GM12801 (cell line): Measurements from ENCODE around the gene IGFBP4.

ENCODE experiments used
- TF ChIP-seq, protein P1 (sequence below): IDR thresholded peaks from one replicate; pipeline ENCODE4 v1.5.1; 2011; ENCODE audit warnings: control low read depth; ENCODE audit not compliant: insufficient read length; ENCODE audit errors: extremely low read depth

The IGFBP4 gene

DNA sequence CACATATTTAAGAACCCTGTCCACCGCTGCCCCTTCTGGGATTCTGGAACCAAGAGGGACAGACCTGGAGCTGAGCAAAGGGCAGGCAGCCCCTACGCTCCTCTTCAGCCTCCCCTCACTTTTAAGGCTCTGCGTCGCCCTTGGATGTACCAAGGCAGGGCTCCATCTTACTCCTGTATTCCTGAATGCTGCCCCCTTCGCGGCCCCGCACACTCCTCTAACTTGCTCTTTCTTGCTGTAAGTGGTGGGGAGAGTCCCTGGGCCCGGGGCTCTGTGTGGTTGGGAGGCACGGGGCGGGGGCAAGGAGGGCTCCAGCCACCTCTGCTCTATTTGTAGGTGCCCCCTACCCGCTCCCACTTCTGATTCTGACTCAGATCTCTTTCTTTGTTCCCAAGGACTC lies 56.9 kb downstream of the IGFBP4 start:
- TF ChIP-seq, protein P1, sequence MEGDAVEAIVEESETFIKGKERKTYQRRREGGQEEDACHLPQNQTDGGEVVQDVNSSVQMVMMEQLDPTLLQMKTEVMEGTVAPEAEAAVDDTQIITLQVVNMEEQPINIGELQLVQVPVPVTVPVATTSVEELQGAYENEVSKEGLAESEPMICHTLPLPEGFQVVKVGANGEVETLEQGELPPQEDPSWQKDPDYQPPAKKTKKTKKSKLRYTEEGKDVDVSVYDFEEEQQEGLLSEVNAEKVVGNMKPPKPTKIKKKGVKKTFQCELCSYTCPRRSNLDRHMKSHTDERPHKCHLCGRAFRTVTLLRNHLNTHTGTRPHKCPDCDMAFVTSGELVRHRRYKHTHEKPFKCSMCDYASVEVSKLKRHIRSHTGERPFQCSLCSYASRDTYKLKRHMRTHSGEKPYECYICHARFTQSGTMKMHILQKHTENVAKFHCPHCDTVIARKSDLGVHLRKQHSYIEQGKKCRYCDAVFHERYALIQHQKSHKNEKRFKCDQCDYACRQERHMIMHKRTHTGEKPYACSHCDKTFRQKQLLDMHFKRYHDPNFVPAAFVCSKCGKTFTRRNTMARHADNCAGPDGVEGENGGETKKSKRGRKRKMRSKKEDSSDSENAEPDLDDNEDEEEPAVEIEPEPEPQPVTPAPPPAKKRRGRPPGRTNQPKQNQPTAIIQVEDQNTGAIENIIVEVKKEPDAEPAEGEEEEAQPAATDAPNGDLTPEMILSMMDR, result no peak

DNA sequence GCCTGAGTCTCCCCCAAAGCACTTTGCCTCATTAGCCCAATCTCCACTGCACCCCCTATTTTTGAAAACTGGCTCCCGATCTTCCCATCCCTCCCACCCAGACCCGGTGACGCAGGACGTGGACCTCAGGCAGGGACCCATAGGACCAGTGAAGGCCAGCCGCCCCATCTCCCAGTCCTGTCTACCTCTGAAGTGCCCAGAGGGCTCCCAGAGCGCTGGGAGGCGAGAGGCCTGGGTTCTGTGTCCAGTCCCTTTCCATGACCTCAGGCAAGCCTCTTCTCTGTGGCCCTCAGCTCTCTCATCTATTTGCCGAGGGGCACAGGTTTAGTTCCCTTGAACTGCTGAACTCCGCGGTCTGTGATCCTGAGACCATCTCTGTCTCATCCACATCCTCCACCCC lies 57.5 kb downstream of the IGFBP4 start:
- TF ChIP-seq, protein P1, result no peak

DNA sequence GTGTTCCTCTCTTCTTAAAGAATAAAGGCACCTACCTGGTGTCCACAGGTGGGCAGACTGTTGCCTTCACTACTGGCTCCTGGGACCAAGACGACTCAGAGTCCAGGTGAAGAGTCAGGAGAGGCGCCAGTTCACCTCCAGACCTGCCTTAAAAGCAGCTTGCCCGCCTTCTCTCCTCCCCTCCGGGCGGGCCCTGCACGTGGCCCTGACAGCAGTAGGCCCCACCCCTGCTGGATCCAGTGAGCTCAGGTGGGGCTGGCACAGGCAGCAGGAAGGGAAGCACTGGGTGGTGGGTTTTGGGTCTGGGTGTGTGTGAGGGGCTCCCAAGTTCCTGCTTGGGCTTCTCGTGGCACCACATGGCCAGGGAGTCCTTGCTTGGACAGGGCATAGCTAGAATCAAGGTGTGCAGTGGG lies 58.3 kb downstream of the IGFBP4 start, which contains the start of gene TNS4:
Gene TNS4, minus strand, starts transcription at position 125 of the 413 bp plus-strand sequence. CDS start 5,198 bp downstream, outside the sequence.
- TF ChIP-seq, protein P1, result no peak

DNA sequence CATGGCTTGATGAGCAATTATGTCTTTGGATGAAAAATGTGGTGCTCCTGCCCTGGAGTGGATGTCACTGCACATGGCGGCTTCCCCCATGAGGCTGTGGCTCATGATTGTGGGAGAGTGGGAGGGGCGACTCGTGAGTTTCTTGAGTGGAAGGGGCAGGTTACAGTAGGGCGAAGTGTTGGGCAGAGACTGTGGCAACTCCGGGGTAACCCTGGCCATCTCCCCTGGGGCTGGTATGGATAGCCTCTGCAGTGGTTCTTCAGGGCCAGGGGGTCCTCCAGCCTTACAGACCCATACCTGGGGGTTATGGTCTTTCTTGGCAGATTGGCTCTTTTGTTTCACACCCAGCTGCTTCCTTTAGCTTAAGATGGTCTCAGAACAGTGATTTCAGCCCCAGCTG lies 59.5 kb downstream of the IGFBP4 start:
- TF ChIP-seq, protein P1, result no peak

DNA sequence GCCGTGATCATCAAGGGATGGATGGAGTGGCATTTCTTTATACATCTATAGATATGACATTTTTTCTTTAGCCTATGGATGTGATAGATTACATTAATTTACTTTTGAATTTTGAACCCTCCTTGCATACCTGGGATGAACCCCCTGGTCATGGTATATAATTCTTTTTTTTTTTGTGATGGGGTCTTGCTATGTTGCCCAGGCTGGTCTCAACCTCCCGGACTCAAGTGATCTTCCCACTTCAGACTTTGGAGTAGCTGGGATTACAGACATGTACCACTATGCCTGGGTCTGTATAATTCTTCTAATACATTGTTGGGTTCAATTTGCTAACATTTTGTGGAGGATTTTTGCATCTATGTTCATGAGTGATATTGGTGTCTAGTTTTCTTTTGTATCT lies 59.9 kb downstream of the IGFBP4 start:
- TF ChIP-seq, protein P1, result no peak

DNA sequence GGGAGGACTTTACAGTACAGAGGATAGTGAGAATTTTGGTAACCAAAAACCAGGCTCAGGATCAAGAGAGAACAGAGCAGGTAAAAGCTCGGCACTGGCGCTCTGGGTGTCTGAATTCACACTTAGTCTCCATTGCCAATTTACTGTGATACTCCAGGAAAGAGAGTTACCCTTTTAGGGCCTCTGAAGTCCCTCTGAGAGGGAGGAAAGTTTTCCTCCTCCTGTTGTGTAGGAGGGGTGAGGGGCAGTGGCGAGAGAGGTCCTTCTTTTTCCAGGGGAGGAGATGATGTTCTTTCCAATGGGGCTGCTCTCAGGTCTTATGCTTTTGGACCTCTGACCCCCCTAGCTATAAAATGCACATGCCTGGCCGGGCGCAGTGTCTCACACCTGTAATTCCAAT lies 63.5 kb downstream of the IGFBP4 start:
- TF ChIP-seq, protein P1, result no peak
